LNCAP (cell line): ENCODE results near the gene GLRA3.

Source experiments
- CTCF ChIP-seq: fragments of 450-650 bp; IDR thresholded peaks from 2 replicates; pipeline ENCODE4 v1.5.1; 2017; ENCODE audit warnings: mild to moderate bottlenecking

Gene GLRA3

GRCh38 chr4:174808836-174809235 lies 20.2 kb downstream of the GLRA3 start:
- no peak for TF ChIP-seq CTCF

GRCh38 chr4:174808119-174808518 lies 20.9 kb downstream of the GLRA3 start:
- TF ChIP-seq CTCF = no peak

- TF ChIP-seq CTCF = no peak
These were observed 23.3 kb downstream of the GLRA3 start for GRCh38 chr4:174805746-174806145.

GRCh38 chr4:174794543-174795094 lies 34.4 kb downstream of the GLRA3 start:
- no peak for TF ChIP-seq CTCF

- no peak for TF ChIP-seq CTCF
These were observed 39.4 kb downstream of the GLRA3 start for GRCh38 chr4:174789657-174790056.

GRCh38 chr4:174775366-174775765 lies 53.7 kb downstream of the GLRA3 start:
- TF ChIP-seq CTCF = no peak

GRCh38 chr4:174764105-174764729 lies 64.8 kb downstream of the GLRA3 start:
- peak; percentile 64 for TF ChIP-seq CTCF
